DMS114 treated with DMSO at 0.1 percent for 48 hours (cell line): ENCODE results near the gene MTCL3.

Experiments used
- DNase-seq: peaks from one replicate; lab custom pipeline; 2025; ENCODE audit not compliant: unreplicated experiment; lab: John Stamatoyannopoulos, UW

The MTCL3 gene

GRCh38 chr6:127471379-127472255 lies 47.5 kb downstream of the MTCL3 start:
- DNase-seq: no peak

GRCh38 chr6:127468936-127469335 lies 50.2 kb downstream of the MTCL3 start:
- no peak for DNase-seq

GRCh38 chr6:127466416-127466815 lies 52.7 kb downstream of the MTCL3 start:
- no peak for DNase-seq

- peak; percentile 22 for DNase-seq
Observed at GRCh38 chr6:127464881-127465459, 54.2 kb downstream of the MTCL3 start.

- no peak for DNase-seq
Observed at GRCh38 chr6:127464161-127464880, 54.8 kb downstream of the MTCL3 start.

GRCh38 chr6:127463056-127463455 lies 56.1 kb downstream of the MTCL3 start:
- no peak for DNase-seq

- DNase-seq: no peak
Observed at GRCh38 chr6:127462376-127462775, 56.8 kb downstream of the MTCL3 start.

GRCh38 chr6:127460465-127460864 lies 58.7 kb downstream of the MTCL3 start:
- DNase-seq: no peak

- no peak for DNase-seq
Observed at GRCh38 chr6:127459231-127459641, 59.9 kb downstream of the MTCL3 start, which contains the start of gene KIAA0408. TSS of gene KIAA0408 (minus strand) at chr6:127459389. CDS start at chr6:127453981, 5,408 bp downstream.

- no peak for DNase-seq
Observed at GRCh38 chr6:127458817-127459216, 60.3 kb downstream of the MTCL3 start.

GRCh38 chr6:127458222-127458621 lies 60.9 kb downstream of the MTCL3 start:
- DNase-seq: no peak

GRCh38 chr6:127457456-127458064 lies 61.6 kb downstream of the MTCL3 start:
- DNase-seq: no peak

GRCh38 chr6:127456465-127456864 lies 62.7 kb downstream of the MTCL3 start:
- DNase-seq: no peak

- DNase-seq: no peak
Observed at GRCh38 chr6:127453845-127454619, 65.1 kb downstream of the MTCL3 start.

- DNase-seq: no peak
Observed at GRCh38 chr6:127452803-127453202, 66.3 kb downstream of the MTCL3 start.

- no peak for DNase-seq
Observed at GRCh38 chr6:127451388-127451787, 67.7 kb downstream of the MTCL3 start.

GRCh38 chr6:127447780-127448179 lies 71.4 kb downstream of the MTCL3 start:
- no peak for DNase-seq

- no peak for DNase-seq
Observed at GRCh38 chr6:127446356-127446755, 72.8 kb downstream of the MTCL3 start.

- DNase-seq: no peak
Observed at GRCh38 chr6:127441881-127442280, 77.3 kb downstream of the MTCL3 start.

GRCh38 chr6:127439718-127440117 lies 79.4 kb downstream of the MTCL3 start:
- no peak for DNase-seq
